ENCODE results near the gene FAAP100.

FAAP100 gene

GRCh38 chr17:81509972-81510784, 42.0 kb downstream of the FAAP100 start:
- no peak for DNase-seq

DNA sequence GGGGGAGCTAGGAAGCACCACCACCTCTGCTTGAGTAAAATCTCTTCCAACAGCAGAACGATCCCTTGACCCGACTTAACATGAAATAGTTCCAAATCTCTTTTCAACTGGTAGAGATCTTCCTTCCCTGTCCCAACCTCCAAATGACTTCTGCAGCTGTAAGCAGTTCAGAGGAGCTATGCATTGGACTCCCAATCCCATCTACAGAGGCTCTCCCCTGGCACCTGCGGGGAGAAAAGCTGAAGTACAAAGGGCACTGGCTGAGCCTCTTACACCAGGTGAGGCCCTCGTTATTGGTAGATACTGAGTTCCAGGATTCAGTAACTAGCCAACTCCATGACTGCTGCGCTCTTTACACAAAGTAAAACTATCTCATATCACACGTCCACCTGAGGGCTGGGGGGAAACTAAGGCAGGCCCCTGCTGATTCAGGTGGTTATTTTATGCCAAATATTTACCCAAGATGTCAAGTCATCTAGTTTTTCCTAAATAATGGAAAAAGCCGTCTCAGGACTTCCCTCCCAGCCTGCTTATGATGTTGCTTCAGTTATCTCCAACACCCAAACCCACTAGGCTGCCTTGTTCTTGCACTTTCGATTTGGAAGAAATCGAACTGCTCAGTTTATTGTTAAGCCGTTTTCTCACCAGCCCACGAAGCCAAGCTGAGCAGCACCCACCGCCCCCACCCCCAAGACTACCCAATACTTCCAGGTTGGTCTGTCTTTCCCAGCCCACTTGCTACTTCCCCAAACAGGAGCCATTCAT, 42.8 kb downstream of the FAAP100 start:
- peak in 1 of 5 donors; percentile 56 for DNase-seq

DNA sequence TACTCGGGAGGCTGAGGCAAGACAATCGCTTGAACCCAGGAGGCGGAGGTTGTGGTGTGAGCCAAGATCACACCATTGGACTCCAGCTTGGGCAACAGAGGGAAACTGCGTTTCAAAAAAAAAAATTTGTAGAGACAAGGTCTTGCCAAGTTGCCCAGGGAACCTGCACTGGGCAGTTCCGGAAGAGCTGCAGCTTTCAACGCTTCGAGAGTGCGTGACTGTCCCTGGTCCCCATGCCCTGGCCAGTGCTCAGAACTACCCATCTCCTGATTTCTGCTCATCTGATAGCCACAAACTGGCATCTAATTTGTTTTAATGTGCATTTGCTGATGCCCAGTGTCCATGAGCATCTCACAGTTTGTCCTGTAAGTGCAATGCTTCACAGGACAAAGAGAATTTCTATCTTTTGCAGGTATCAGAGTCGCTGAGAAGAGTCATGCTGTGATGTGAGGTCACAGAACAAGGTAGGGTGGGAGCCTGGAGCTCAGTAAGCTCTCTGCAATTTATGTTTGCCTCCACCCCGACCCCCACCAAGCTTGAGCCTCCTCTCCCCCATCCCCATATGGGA, 43.4 kb downstream of the FAAP100 start:
- DNase-seq, result peak in 1 of 5 donors; percentile 37

DNA sequence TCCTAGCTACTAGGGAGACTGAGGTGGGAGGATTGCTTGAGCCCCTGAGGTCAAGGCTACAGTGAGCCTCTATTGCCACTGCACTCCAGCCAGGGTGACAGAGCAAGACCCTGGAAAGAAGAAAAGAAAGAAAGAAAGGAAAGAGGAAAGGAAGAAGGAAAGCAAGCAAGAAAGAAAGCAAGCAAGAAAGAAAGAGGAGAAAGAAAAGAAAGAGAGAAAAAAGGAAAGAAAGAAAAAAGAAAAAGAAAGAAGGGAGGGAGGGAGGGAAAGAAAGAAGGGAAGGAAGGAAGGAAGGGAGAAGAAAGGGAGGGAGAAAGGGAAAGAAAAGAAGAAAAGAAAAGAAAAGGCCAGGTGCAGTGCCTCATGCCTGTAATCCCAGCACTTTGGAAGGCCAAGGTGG, 48.5 kb downstream of the FAAP100 start:
- DNase-seq, result no peak

DNA sequence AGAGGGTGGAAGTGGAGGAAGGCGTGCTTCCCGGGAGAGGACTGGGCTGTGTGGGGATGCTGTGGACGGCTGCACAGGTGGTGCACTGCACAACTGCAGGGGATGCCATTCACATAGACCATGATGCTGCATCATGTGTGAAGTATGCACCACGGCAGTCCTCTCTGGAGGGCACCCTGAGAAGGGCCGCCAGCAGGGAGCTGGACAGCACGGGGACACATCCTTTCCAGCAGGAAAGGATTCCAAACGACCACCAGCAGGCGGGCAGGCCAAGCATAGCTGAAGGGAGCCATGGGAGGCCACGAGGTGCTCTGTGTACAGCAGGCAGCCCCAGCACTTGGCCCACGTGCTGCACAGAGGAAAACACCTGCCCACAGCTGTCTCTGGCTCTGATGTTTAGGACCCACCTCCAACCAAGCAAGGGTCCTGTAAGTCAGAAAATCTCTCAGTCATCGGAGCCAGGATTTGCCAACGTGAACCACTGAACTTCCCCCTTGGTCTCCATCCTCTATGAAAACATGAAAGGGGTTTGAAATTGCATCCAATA, 49.6 kb downstream of the FAAP100 start:
- no peak for DNase-seq

GRCh38 chr17:81500047-81500446, 52.1 kb downstream of the FAAP100 start:
- no peak for DNase-seq

GRCh38 chr17:81499601-81499970, 52.6 kb downstream of the FAAP100 start:
- no peak for DNase-seq

- DNase-seq, result no peak
These were observed 53.1 kb downstream of the FAAP100 start for GRCh38 chr17:81498953-81499600.

- no peak for DNase-seq
These were observed 57.4 kb downstream of the FAAP100 start for GRCh38 chr17:81494626-81495377.

GRCh38 chr17:81493198-81494038, 58.7 kb downstream of the FAAP100 start:
- DNase-seq, result no peak

DNA sequence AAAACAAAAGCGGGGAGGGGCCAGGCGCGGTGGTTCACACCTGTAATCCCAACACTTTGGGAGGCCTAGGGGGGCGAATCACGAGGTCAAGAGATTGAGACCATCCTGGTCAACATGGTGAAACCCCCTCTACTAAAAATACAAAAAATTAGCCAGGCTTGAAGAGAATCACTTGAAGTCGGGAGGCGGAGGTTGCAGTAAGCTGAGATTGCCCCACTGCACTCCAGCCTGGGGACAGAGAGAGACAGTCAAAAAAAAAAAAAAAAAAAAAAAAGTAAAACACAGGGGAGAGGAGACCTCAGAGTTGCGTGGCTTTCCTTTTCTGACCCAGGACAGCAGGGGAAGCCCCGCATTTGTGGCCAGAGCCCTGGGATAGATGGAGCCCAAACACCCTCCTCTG, 59.4 kb downstream of the FAAP100 start:
- DNase-seq, result no peak

- DNase-seq, result no peak
These were observed 60.0 kb downstream of the FAAP100 start for GRCh38 chr17:81492202-81492601.

GRCh38 chr17:81491761-81492160, 60.4 kb downstream of the FAAP100 start:
- DNase-seq, result no peak

DNA sequence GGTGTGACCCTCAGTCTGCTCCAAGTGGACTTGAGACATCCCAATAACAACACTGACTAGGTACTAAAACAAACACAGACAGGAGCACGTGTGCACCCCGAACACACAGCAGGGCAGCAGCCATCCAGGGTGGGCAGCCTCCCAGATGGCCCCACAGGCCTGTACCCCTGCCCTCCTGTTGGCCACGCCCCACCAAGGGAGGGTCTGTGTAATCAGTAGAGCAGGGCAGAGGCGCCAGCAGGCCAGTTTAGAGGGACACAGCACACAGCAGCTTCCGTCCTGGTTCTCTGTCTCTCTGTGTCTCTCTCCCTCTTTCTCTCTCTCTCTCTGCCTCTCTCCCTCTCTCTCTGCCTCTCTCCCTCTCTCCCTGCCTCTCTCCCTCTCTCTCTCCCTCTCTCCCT, 61.0 kb downstream of the FAAP100 start:
- no peak for DNase-seq

DNA sequence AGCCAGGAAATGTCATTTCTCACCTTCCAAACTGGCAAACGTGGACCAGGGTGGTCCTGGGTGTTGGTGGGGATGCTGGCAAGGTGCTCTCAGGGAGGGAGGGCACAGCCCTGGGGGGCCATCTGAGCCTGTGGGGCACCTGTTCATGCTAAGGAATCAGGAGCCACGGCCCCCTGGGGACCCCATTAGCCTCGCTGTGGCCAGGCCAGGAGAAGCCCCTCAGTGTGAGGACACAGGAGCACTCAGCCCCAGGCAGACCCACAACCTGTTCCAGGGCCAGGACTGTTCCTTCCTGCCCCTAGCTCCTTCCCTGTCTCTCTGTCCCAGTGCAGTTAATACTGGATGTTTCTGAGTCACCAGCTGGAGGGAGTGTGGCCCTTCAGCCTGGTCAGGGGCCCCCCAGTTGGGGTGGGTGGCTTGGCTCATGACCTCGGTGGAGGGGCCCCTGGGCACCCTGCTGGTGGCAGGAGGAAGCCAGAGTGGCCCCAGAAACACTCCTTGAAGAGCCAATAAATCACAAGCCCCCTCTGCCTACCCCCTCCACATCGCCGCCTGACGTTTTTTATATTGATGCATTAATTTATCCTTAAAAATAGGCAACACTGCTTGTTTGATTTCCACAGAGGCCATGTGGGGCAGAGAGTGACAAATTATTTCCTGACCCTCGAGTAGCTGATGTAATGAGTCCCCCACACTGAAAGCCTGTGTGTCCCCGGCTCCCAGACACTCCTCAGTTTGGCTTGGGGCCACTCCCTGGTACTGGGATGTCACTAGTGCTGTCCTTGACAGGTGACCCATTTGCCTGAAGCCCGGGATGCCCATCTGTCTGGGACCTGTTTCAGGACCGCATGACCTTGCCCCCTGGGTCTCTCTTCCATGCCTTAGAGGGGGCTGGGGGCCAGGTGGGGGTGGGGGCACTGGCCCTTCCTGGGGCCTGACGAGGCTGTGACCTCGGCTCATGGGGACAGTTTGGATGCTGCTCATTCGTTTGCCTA, 61.9 kb downstream of the FAAP100 start:
- DNase-seq, result no peak
